ENCODE results near the gene CNTN1.

The CNTN1 gene

GRCh38 chr12:40825156-40825555 is 132.9 kb downstream of the CNTN1 start:
- TF ChIP-seq SUZ12 (IDR thresholded peaks at IDR 0.05; ENCODE audit: extremely low read depth, insufficient read depth, insufficient read length) (no peak), ZNF274 (IDR thresholded peaks at IDR 0.05; ENCODE audit: low read depth, low read length) (no peak), YY1 (IDR thresholded peaks at IDR 0.05; ENCODE audit: insufficient read depth, insufficient read length) (no peak)
- no peak for DNase-seq (ENCODE audit: low read depth, low spot score)
- H3K27me3 ChIP-seq (ENCODE audit: insufficient read depth, insufficient read length), result no peaks in the 10 kb centered on the region

GRCh38 chr12:40827683-40828592 is 135.7 kb downstream of the CNTN1 start:
- DNase-seq (ENCODE audit: low read depth, low spot score), result no peak
- H3K36me3 ChIP-seq (ENCODE audit: insufficient read depth, insufficient read length, low read length), result no peaks in the 10 kb centered on the region
- TF ChIP-seq YY1 (IDR thresholded peaks at IDR 0.05; ENCODE audit: insufficient read depth, insufficient read length) (no peak), ZNF274 (IDR thresholded peaks at IDR 0.05; ENCODE audit: low read depth, low read length) (no peak), SUZ12 (IDR thresholded peaks at IDR 0.05; ENCODE audit: extremely low read depth, insufficient read depth, insufficient read length) (no peak)
- no peaks in the 10 kb centered on the region for H3K9me3 ChIP-seq (ENCODE audit: insufficient read depth, low read length)
- no peaks in the 10 kb centered on the region for H3K4me1 ChIP-seq (ENCODE audit: insufficient read depth, insufficient read length)
- no peaks in the 10 kb centered on the region for H3K27me3 ChIP-seq (ENCODE audit: insufficient read depth, insufficient read length)
- no peak overlapping the region for H3K9ac ChIP-seq (ENCODE audit: insufficient read length, low read depth)
- no peak overlapping the region for H3K4me3 ChIP-seq (ENCODE audit: insufficient read length, low read depth)

More at GRCh38 chr12:40825156-40825555, 132.9 kb downstream of the CNTN1 start:
- no peaks in the 10 kb centered on the region for H3K4me1 ChIP-seq (ENCODE audit: insufficient read depth, insufficient read length)
- no peaks in the 10 kb centered on the region for H3K36me3 ChIP-seq (ENCODE audit: insufficient read depth, insufficient read length, low read length)
- no peak overlapping the region for H3K9ac ChIP-seq (ENCODE audit: insufficient read length, low read depth)
- H3K4me3 ChIP-seq (ENCODE audit: insufficient read length, low read depth), result no peak overlapping the region
- no peaks in the 10 kb centered on the region for H3K9me3 ChIP-seq (ENCODE audit: insufficient read depth, low read length)

GRCh38 chr12:40828593-40828990 is 136.4 kb downstream of the CNTN1 start:
- Histone ChIP-seq H3K27me3 (ENCODE audit: insufficient read depth, insufficient read length) (no peaks in the 10 kb centered on the region), H3K9ac (ENCODE audit: insufficient read length, low read depth) (no peak overlapping the region), H3K4me1 (ENCODE audit: insufficient read depth, insufficient read length) (no peaks in the 10 kb centered on the region), H3K9me3 (ENCODE audit: insufficient read depth, low read length) (no peaks in the 10 kb centered on the region), H3K4me3 (ENCODE audit: insufficient read length, low read depth) (no peak overlapping the region), H3K36me3 (ENCODE audit: insufficient read depth, insufficient read length, low read length) (no peaks in the 10 kb centered on the region)
- no peak for DNase-seq (ENCODE audit: low read depth, low spot score)
- no peak for TF ChIP-seq YY1 (IDR thresholded peaks at IDR 0.05; ENCODE audit: insufficient read depth, insufficient read length)
- TF ChIP-seq SUZ12 (IDR thresholded peaks at IDR 0.05; ENCODE audit: extremely low read depth, insufficient read depth, insufficient read length), result no peak
- TF ChIP-seq ZNF274 (IDR thresholded peaks at IDR 0.05; ENCODE audit: low read depth, low read length), result no peak

- TF ChIP-seq YY1 (IDR thresholded peaks at IDR 0.05; ENCODE audit: insufficient read depth, insufficient read length), result no peak
- no peak for TF ChIP-seq SUZ12 (IDR thresholded peaks at IDR 0.05; ENCODE audit: extremely low read depth, insufficient read depth, insufficient read length)
- TF ChIP-seq ZNF274 (IDR thresholded peaks at IDR 0.05; ENCODE audit: low read depth, low read length), result no peak
- H3K4me1 ChIP-seq (ENCODE audit: insufficient read depth, insufficient read length), result no peaks in the 10 kb centered on the region
- no peak for DNase-seq (ENCODE audit: low read depth, low spot score)
Observed at GRCh38 chr12:40829738-40830144, 137.5 kb downstream of the CNTN1 start.

GRCh38 chr12:40831916-40832315 is 139.7 kb downstream of the CNTN1 start:
- H3K36me3 ChIP-seq (ENCODE audit: insufficient read depth, insufficient read length, low read length), result no peaks in the 10 kb centered on the region
- H3K9me3 ChIP-seq (ENCODE audit: insufficient read depth, low read length), result no peaks in the 10 kb centered on the region
- no peak overlapping the region for H3K4me3 ChIP-seq (ENCODE audit: insufficient read length, low read depth)
- no peaks in the 10 kb centered on the region for H3K27me3 ChIP-seq (ENCODE audit: insufficient read depth, insufficient read length)
- DNase-seq (ENCODE audit: low read depth, low spot score), result no peak
- H3K4me1 ChIP-seq (ENCODE audit: insufficient read depth, insufficient read length), result no peaks in the 10 kb centered on the region
- H3K9ac ChIP-seq (ENCODE audit: insufficient read length, low read depth), result no peak overlapping the region
- no peak for TF ChIP-seq ZNF274 (IDR thresholded peaks at IDR 0.05; ENCODE audit: low read depth, low read length)
- no peak for TF ChIP-seq SUZ12 (IDR thresholded peaks at IDR 0.05; ENCODE audit: extremely low read depth, insufficient read depth, insufficient read length)
- TF ChIP-seq YY1 (IDR thresholded peaks at IDR 0.05; ENCODE audit: insufficient read depth, insufficient read length), result no peak

More at GRCh38 chr12:40829738-40830144, 137.5 kb downstream of the CNTN1 start:
- Histone ChIP-seq H3K4me3 (ENCODE audit: insufficient read length, low read depth) (no peak overlapping the region), H3K27me3 (ENCODE audit: insufficient read depth, insufficient read length) (no peaks in the 10 kb centered on the region), H3K9ac (ENCODE audit: insufficient read length, low read depth) (no peak overlapping the region), H3K36me3 (ENCODE audit: insufficient read depth, insufficient read length, low read length) (no peaks in the 10 kb centered on the region), H3K9me3 (ENCODE audit: insufficient read depth, low read length) (no peaks in the 10 kb centered on the region)

- TF ChIP-seq YY1 (IDR thresholded peaks at IDR 0.05; ENCODE audit: insufficient read depth, insufficient read length) (no peak), SUZ12 (IDR thresholded peaks at IDR 0.05; ENCODE audit: extremely low read depth, insufficient read depth, insufficient read length) (no peak), ZNF274 (IDR thresholded peaks at IDR 0.05; ENCODE audit: low read depth, low read length) (no peak)
- Histone ChIP-seq H3K27me3 (ENCODE audit: insufficient read depth, insufficient read length) (no peaks in the 10 kb centered on the region), H3K4me1 (ENCODE audit: insufficient read depth, insufficient read length) (no peaks in the 10 kb centered on the region), H3K9me3 (ENCODE audit: insufficient read depth, low read length) (no peaks in the 10 kb centered on the region), H3K4me3 (ENCODE audit: insufficient read length, low read depth) (no peak overlapping the region), H3K36me3 (ENCODE audit: insufficient read depth, insufficient read length, low read length) (no peaks in the 10 kb centered on the region), H3K9ac (ENCODE audit: insufficient read length, low read depth) (no peak overlapping the region)
- no peak for DNase-seq (ENCODE audit: low read depth, low spot score)
Observed at GRCh38 chr12:40832668-40833067, 140.4 kb downstream of the CNTN1 start.

- Histone ChIP-seq H3K4me3 (ENCODE audit: insufficient read length, low read depth) (no peak overlapping the region), H3K9me3 (ENCODE audit: insufficient read depth, low read length) (no peaks in the 10 kb centered on the region), H3K9ac (ENCODE audit: insufficient read length, low read depth) (no peak overlapping the region), H3K27me3 (ENCODE audit: insufficient read depth, insufficient read length) (no peaks in the 10 kb centered on the region), H3K36me3 (ENCODE audit: insufficient read depth, insufficient read length, low read length) (no peaks in the 10 kb centered on the region), H3K4me1 (ENCODE audit: insufficient read depth, insufficient read length) (no peaks in the 10 kb centered on the region)
- TF ChIP-seq ZNF274 (IDR thresholded peaks at IDR 0.05; ENCODE audit: low read depth, low read length) (no peak), SUZ12 (IDR thresholded peaks at IDR 0.05; ENCODE audit: extremely low read depth, insufficient read depth, insufficient read length) (no peak), YY1 (IDR thresholded peaks at IDR 0.05; ENCODE audit: insufficient read depth, insufficient read length) (no peak)
- DNase-seq (ENCODE audit: low read depth, low spot score), result no peak
Observed at GRCh38 chr12:40833818-40834217, 141.6 kb downstream of the CNTN1 start.

All from NT2/D1 (cell line).